Measurements from ENCODE around the gene SLMAP.

SLMAP gene

DNA sequence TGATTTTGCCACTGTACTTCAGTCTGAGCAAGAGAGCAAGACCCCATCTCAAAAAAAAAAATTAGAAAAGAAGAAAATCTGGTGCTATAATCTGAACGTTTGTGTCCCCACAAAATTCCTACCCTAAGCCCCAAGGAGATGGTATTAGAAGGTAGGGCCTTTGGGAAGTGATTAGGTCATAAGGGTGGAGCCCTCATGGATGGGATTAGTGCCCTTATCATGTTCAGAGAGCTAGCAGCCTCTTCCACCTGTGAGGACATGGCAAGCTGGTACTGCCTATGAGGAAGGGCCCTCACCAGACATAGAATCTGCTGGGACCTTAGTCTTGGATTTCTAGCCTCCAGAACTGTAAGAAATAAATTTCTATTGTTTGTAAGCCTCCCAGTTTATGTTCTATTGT, 201.7 kb downstream of the SLMAP start:
- no peak overlapping the region for H3K14ac ChIP-seq (ENCODE audit: low read length in 2 of 2)
- no peak for DNase-seq
- peaks cover 9% of the 10 kb centered on the region for H3K4me1 ChIP-seq (ENCODE audit: control insufficient read depth, insufficient read depth, low read depth, low read length)

DNA sequence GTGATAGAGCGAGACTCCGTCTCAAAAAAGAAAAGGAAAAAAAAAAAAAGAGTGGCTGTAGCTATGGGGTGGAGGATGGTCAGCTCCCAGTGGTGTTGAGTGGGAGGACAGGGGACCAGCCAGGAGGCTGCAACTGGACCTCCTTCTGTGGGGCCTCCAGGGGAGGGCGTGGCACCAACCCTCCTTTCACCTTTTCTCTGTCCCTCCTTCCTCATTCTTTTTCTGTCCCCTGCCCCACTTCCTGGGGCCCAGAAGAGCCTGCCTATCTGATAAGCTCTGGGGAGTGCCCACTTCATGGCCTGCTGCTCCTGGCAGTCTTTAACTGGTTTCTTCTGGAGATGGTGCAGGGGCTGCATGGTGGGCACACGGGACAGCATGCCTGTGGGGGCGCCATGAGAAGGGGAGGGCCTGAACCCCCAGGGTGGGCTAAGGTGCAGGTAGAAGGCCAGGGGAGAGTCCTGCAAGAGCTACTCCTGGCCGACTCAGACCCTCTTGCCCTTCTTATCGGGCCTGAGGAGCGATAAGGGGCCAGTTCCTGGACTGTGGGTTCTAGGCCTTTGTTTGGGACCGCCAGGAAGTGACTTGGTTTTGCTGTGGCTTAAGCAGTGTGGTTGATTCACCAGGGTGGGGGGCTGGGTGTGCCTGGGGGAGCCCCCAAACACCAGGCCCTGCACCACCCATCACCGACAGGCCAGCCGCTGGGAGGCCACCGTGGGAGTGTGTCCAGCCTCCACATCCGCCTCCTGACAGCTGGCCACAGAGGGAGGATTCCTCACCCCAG, 202.7 kb downstream of the SLMAP start:
- no peak overlapping the region for H3K23ac ChIP-seq (ENCODE audit: low read length in 2 of 2)
- no peaks in the 10 kb centered on the region for H3K36me3 ChIP-seq (ENCODE audit: control insufficient read depth in 1 of 2, insufficient read depth in 2 of 2, low read depth in 1 of 2, low read length in 2 of 2)
- H2AFZ ChIP-seq (ENCODE audit: low read depth, low read length): no peak overlapping the region
- H4K91ac ChIP-seq (ENCODE audit: low read length): peak overlapping the region; percentile 81
- peak overlapping the region; percentile 10 for H4K8ac ChIP-seq (ENCODE audit: low read length)
- peak overlapping the region in 1 of 2 experiments; percentile 12 for H2BK12ac ChIP-seq (ENCODE audit: low read length in 2 of 2)
- WGBS: 92% methylated on average over 11 of the region's 13 CpGs
- no peak overlapping the region for H2BK5ac ChIP-seq (ENCODE audit: low read depth, low read length, poor library complexity, severe bottlenecking)
- no peaks in the 10 kb centered on the region for H3K27me3 ChIP-seq (ENCODE audit: control insufficient read depth in 1 of 2, insufficient read depth in 1 of 2, low read length in 2 of 2)
- H3K9ac ChIP-seq (ENCODE audit: low read length): peak overlapping the region; percentile 74
- peak overlapping the region in 1 of 2 experiments; percentile 56 for H3K4me3 ChIP-seq (ENCODE audit: insufficient read depth in 1 of 2, low read depth in 1 of 2, low read length in 2 of 2)
- H3K9me3 ChIP-seq (ENCODE audit: control insufficient read depth, low read length): no peaks in the 10 kb centered on the region
- H2BK120ac ChIP-seq (ENCODE audit: low read depth, low read length): no peak overlapping the region
- peaks cover 9% of the 10 kb centered on the region for H3K4me1 ChIP-seq (ENCODE audit: control insufficient read depth, insufficient read depth, low read depth, low read length)
- no peak for DNase-seq
- H3K14ac ChIP-seq (ENCODE audit: low read length in 2 of 2): no peak overlapping the region
- no peaks in the 10 kb centered on the region for H3K79me1 ChIP-seq (replicated peaks; ENCODE audit: low read length, poor library complexity, severe bottlenecking)
- no peak overlapping the region for H3K4me2 ChIP-seq (ENCODE audit: low read length, poor library complexity, severe bottlenecking)
- no peak overlapping the region for H3K27ac ChIP-seq (ENCODE audit: low read length, poor library complexity, severe bottlenecking)
- peak overlapping the region; percentile 14 for H2AK5ac ChIP-seq (ENCODE audit: low read length, severe bottlenecking)
- H3K4ac ChIP-seq (ENCODE audit: low read depth in 1 of 2, low read length in 2 of 2): peak overlapping the region; percentile 1 to 42
- peak overlapping the region; percentile 12 to 79 for H3K18ac ChIP-seq (ENCODE audit: low read depth in 1 of 2, low read length in 2 of 2)
- H2BK15ac ChIP-seq (ENCODE audit: low read depth, poor library complexity, severe bottlenecking): peak overlapping the region; percentile 44

More for the DNA sequence above, 201.7 kb downstream of the SLMAP start:
- Histone ChIP-seq H2BK15ac (ENCODE audit: low read depth, poor library complexity, severe bottlenecking) (no peak overlapping the region), H4K91ac (ENCODE audit: low read length) (no peak overlapping the region), H3K27ac (ENCODE audit: low read length, poor library complexity, severe bottlenecking) (no peak overlapping the region), H3K4ac (ENCODE audit: low read depth in 1 of 2, low read length in 2 of 2) (no peak overlapping the region), H2BK120ac (ENCODE audit: low read depth, low read length) (no peak overlapping the region), H4K8ac (ENCODE audit: low read length) (no peak overlapping the region), H2AK5ac (ENCODE audit: low read length, severe bottlenecking) (no peak overlapping the region), H2BK12ac (ENCODE audit: low read length in 2 of 2) (no peak overlapping the region), H3K4me3 (ENCODE audit: insufficient read depth in 1 of 2, low read depth in 1 of 2, low read length in 2 of 2) (no peak overlapping the region), H3K4me2 (ENCODE audit: low read length, poor library complexity, severe bottlenecking) (no peak overlapping the region), H2BK5ac (ENCODE audit: low read depth, low read length, poor library complexity, severe bottlenecking) (no peak overlapping the region), H3K36me3 (ENCODE audit: control insufficient read depth in 1 of 2, insufficient read depth in 2 of 2, low read depth in 1 of 2, low read length in 2 of 2) (no peaks in the 10 kb centered on the region), H2AFZ (ENCODE audit: low read depth, low read length) (no peak overlapping the region), H3K9ac (ENCODE audit: low read length) (no peak overlapping the region), H3K79me1 (replicated peaks; ENCODE audit: low read length, poor library complexity, severe bottlenecking) (no peaks in the 10 kb centered on the region), H3K23ac (ENCODE audit: low read length in 2 of 2) (no peak overlapping the region), H3K27me3 (ENCODE audit: control insufficient read depth in 1 of 2, insufficient read depth in 1 of 2, low read length in 2 of 2) (no peaks in the 10 kb centered on the region), H3K18ac (ENCODE audit: low read depth in 1 of 2, low read length in 2 of 2) (no peak overlapping the region), H3K9me3 (ENCODE audit: control insufficient read depth, low read length) (no peaks in the 10 kb centered on the region)
- no CpG with 5 or more reads among the region's 1 CpG for WGBS

DNA sequence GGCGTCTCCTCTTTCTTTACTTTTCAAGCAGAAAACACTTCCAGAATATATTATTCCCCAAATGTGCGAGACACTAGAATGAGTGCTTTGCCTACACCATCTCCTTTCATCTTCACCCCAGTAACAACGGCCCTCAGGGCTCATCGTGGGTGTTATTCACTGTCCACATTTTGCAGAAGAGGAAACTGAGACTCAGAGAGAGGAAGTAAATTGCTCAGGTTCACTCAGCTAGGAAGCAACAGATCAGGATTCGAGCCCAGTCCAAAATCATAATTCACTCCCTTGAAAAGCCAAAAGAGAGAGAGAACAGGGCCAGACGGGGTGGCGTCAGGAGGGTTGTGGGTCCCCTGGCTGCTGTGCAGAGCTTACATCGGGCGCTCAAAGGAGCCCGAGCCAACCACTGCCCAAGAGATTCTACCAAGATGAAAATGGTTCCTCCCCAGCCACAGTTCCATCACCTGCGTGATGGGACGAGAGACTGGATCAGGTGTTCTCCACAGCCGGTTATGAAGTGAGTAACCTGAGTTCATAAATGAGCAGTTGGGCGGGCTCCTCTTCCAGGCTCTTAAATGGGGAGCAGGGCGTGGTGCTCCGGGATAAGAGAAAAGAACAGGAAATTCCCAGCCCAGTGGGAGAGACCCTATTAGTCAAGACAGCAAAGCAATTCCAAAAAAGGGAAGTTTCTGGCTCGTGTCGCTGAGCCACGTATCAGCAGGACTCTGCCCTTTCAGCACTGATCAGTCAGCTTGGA, 203.5 kb downstream of the SLMAP start:
- H3K14ac ChIP-seq (ENCODE audit: low read length in 2 of 2): no peak overlapping the region
- no peak overlapping the region for H4K91ac ChIP-seq (ENCODE audit: low read length)
- peaks cover 9% of the 10 kb centered on the region for H3K4me1 ChIP-seq (ENCODE audit: control insufficient read depth, insufficient read depth, low read depth, low read length)
- peak overlapping the region; percentile 74 for H3K9ac ChIP-seq (ENCODE audit: low read length)
- no peaks in the 10 kb centered on the region for H3K9me3 ChIP-seq (ENCODE audit: control insufficient read depth, low read length)
- H2BK5ac ChIP-seq (ENCODE audit: low read depth, low read length, poor library complexity, severe bottlenecking): no peak overlapping the region
- no peak overlapping the region for H2AFZ ChIP-seq (ENCODE audit: low read depth, low read length)
- no peak overlapping the region for H3K23ac ChIP-seq (ENCODE audit: low read length in 2 of 2)
- no peaks in the 10 kb centered on the region for H3K27me3 ChIP-seq (ENCODE audit: control insufficient read depth in 1 of 2, insufficient read depth in 1 of 2, low read length in 2 of 2)
- H2BK15ac ChIP-seq (ENCODE audit: low read depth, poor library complexity, severe bottlenecking): no peak overlapping the region
- H3K18ac ChIP-seq (ENCODE audit: low read depth in 1 of 2, low read length in 2 of 2): no peak overlapping the region
- H3K27ac ChIP-seq (ENCODE audit: low read length, poor library complexity, severe bottlenecking): no peak overlapping the region
- DNase-seq: no peak
- no peak overlapping the region for H3K4me2 ChIP-seq (ENCODE audit: low read length, poor library complexity, severe bottlenecking)
- 78% methylated on average over 19 of the region's 19 CpGs for WGBS
- H3K79me1 ChIP-seq (replicated peaks; ENCODE audit: low read length, poor library complexity, severe bottlenecking): no peaks in the 10 kb centered on the region
- H4K8ac ChIP-seq (ENCODE audit: low read length): peak overlapping the region; percentile 22
- no peak overlapping the region for H3K4ac ChIP-seq (ENCODE audit: low read depth in 1 of 2, low read length in 2 of 2)
- H3K36me3 ChIP-seq (ENCODE audit: control insufficient read depth in 1 of 2, insufficient read depth in 2 of 2, low read depth in 1 of 2, low read length in 2 of 2): no peaks in the 10 kb centered on the region
- no peak overlapping the region for H2BK120ac ChIP-seq (ENCODE audit: low read depth, low read length)
- H3K4me3 ChIP-seq (ENCODE audit: insufficient read depth in 1 of 2, low read depth in 1 of 2, low read length in 2 of 2): peak overlapping the region in 1 of 2 experiments; percentile 56
- no peak overlapping the region for H2AK5ac ChIP-seq (ENCODE audit: low read length, severe bottlenecking)
- H2BK12ac ChIP-seq (ENCODE audit: low read length in 2 of 2): peak overlapping the region in 1 of 2 experiments; percentile 32

DNA sequence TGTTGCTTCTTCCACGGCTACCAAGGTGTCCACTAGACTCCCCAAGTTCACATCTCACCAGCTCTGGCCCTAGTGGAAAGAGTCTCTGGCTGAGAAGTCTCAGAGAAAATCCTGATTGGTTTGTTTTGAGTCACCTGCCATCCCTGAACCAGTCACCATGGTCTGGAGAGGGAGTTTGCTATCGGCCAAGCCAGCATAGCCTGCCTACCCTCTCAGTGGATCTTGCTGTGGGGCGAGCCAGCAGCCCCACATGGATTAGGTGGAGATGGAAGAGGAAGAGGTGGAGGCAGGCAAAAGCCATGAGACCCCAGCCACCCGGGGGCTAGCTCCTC, 204.0 kb downstream of the SLMAP start:
- peak overlapping the region in 1 of 2 experiments; percentile 68 for H3K18ac ChIP-seq (ENCODE audit: low read depth in 1 of 2, low read length in 2 of 2)
- H3K9ac ChIP-seq (ENCODE audit: low read length): peak overlapping the region; percentile 74
- peak overlapping the region in 1 of 2 experiments; percentile 77 for H2BK12ac ChIP-seq (ENCODE audit: low read length in 2 of 2)
- no peaks in the 10 kb centered on the region for H3K79me1 ChIP-seq (replicated peaks; ENCODE audit: low read length, poor library complexity, severe bottlenecking)
- no peak overlapping the region for H4K8ac ChIP-seq (ENCODE audit: low read length)
- H3K27me3 ChIP-seq (ENCODE audit: control insufficient read depth in 1 of 2, insufficient read depth in 1 of 2, low read length in 2 of 2): no peaks in the 10 kb centered on the region
- peak overlapping the region; percentile 61 for H2BK15ac ChIP-seq (ENCODE audit: low read depth, poor library complexity, severe bottlenecking)
- H2AK5ac ChIP-seq (ENCODE audit: low read length, severe bottlenecking): no peak overlapping the region
- no peaks in the 10 kb centered on the region for H3K36me3 ChIP-seq (ENCODE audit: control insufficient read depth in 1 of 2, insufficient read depth in 2 of 2, low read depth in 1 of 2, low read length in 2 of 2)
- DNase-seq: no peak
- H3K9me3 ChIP-seq (ENCODE audit: control insufficient read depth, low read length): no peaks in the 10 kb centered on the region
- WGBS: 96% methylated on average over 2 of the region's 4 CpGs
- H2AFZ ChIP-seq (ENCODE audit: low read depth, low read length): no peak overlapping the region
- H3K4me1 ChIP-seq (ENCODE audit: control insufficient read depth, insufficient read depth, low read depth, low read length): peaks cover 9% of the 10 kb centered on the region
- no peak overlapping the region for H3K27ac ChIP-seq (ENCODE audit: low read length, poor library complexity, severe bottlenecking)
- H4K91ac ChIP-seq (ENCODE audit: low read length): peak overlapping the region; percentile 14
- no peak overlapping the region for H2BK5ac ChIP-seq (ENCODE audit: low read depth, low read length, poor library complexity, severe bottlenecking)
- H3K23ac ChIP-seq (ENCODE audit: low read length in 2 of 2): no peak overlapping the region
- no peak overlapping the region for H3K14ac ChIP-seq (ENCODE audit: low read length in 2 of 2)
- peak overlapping the region in 1 of 2 experiments; percentile 59 for H3K4ac ChIP-seq (ENCODE audit: low read depth in 1 of 2, low read length in 2 of 2)
- H2BK120ac ChIP-seq (ENCODE audit: low read depth, low read length): peak overlapping the region; percentile 30
- H3K4me2 ChIP-seq (ENCODE audit: low read length, poor library complexity, severe bottlenecking): no peak overlapping the region
- peak overlapping the region in 1 of 2 experiments; percentile 56 for H3K4me3 ChIP-seq (ENCODE audit: insufficient read depth in 1 of 2, low read depth in 1 of 2, low read length in 2 of 2)

All from mesenchymal stem cell (in vitro differentiated cells and primary cell).